CD14-positive monocyte (primary cell): ENCODE results near the gene TPRX2. TPM values are rescaled to one million over a fixed set of nuclear protein-coding genes. Genes with fewer than 3 reads are reported as not detected.
"Not testable (repeated sequence)": the region's sequence is repeated elsewhere in the genome, so short reads cannot be mapped to it uniquely, and the experiment has no call there.

Experiments
- DNase-seq, 3 donors: peaks; one replicate each; pipeline ENCODE4 v3.0.0-alpha.2; 2011 to 2022
- H2AFZ ChIP-seq: 2 replicates; pipeline ENCODE4 v1.6.0; 2012; ENCODE audit warnings: mild to moderate bottlenecking, low read depth, low read length, inconsistent platforms; ENCODE audit not compliant: insufficient read depth, poor library complexity, severe bottlenecking
- H3K27ac ChIP-seq, 2 donors: 1 replicate in 1 of 2; 2 replicates in 1 of 2; pipeline ENCODE4 v1.5.1; 2012 to 2013; ENCODE audit warnings: low read length in 2 of 2, control low read depth in 1 of 2, inconsistent platforms in 1 of 2, low read depth in 1 of 2, mild to moderate bottlenecking in 1 of 2
- H3K27me3 ChIP-seq, 2 donors: one replicate each; pipeline versions ENCODE4 v1.6.0 to v1.6.1; 2011 to 2013; ENCODE audit warnings: low read length in 2 of 2; ENCODE audit not compliant: control insufficient read depth in 2 of 2, insufficient read depth in 2 of 2
- H3K36me3 ChIP-seq, 2 donors: replicated peaks in 1 of 2; 1 replicate in 1 of 2; 2 replicates in 1 of 2; pipeline versions ENCODE4 v1.5.1 to v1.6.1; 2012 to 2013; ENCODE audit warnings: low read length in 2 of 2, control low read depth in 1 of 2, inconsistent platforms in 1 of 2, mild to moderate bottlenecking in 1 of 2; ENCODE audit not compliant: insufficient read depth in 2 of 2, control insufficient read depth in 1 of 2
- H3K4me1 ChIP-seq, 2 donors: 1 replicate in 1 of 2; 2 replicates in 1 of 2; pipeline versions ENCODE4 v1.5.1 to v1.6.1; 2012 to 2013; ENCODE audit warnings: low read length in 2 of 2, control low read depth in 1 of 2, inconsistent platforms in 1 of 2, mild to moderate bottlenecking in 1 of 2, moderate library complexity in 1 of 2; ENCODE audit not compliant: insufficient read depth in 2 of 2, control insufficient read depth in 1 of 2
- H3K4me2 ChIP-seq: replicated peaks from 2 replicates; pipeline ENCODE3; 2012; ENCODE audit warnings: low read length, moderate library complexity, mild to moderate bottlenecking; ENCODE audit not compliant: poor library complexity, severe bottlenecking; ENCODE audit errors: extremely low read depth
- H3K4me3 ChIP-seq, 3 experiments: fragments of 200-600 bp in 1 of 3; sonication (generic) in 1 of 3; replicated peaks in 1 of 3; 1 replicate in 2 of 3; 2 replicates in 1 of 3; pipeline ENCODE4 v1.5.1; 2011 to 2013; ENCODE audit warnings: low read length in 3 of 3, mild to moderate bottlenecking in 3 of 3, control low read depth in 2 of 3, low read depth in 2 of 3, inconsistent platforms in 1 of 3, moderate library complexity in 1 of 3
- H3K79me2 ChIP-seq: 2 replicates; pipeline ENCODE4 v1.6.0; 2012; ENCODE audit warnings: mild to moderate bottlenecking, control low read depth, inconsistent platforms, low read length, moderate library complexity; ENCODE audit not compliant: insufficient read depth
- H3K9ac ChIP-seq: 2 replicates; pipeline ENCODE4 v1.6.0; 2017; ENCODE audit warnings: low read length, mild to moderate bottlenecking; ENCODE audit not compliant: insufficient read depth, poor library complexity, severe bottlenecking
- H3K9me3 ChIP-seq, 2 donors: replicated peaks in 1 of 2; 1 replicate in 1 of 2; 2 replicates in 1 of 2; pipeline versions ENCODE4 v1.5.1 to v1.6.1; 2012 to 2013; ENCODE audit warnings: low read length in 2 of 2, control low read depth in 1 of 2; ENCODE audit not compliant: control insufficient read depth in 1 of 2, insufficient read depth in 1 of 2
- H4K20me1 ChIP-seq: 2 replicates; pipeline ENCODE4 v1.6.0; 2012; ENCODE audit warnings: mild to moderate bottlenecking, low read length, control low read depth, moderate library complexity; ENCODE audit not compliant: insufficient read depth
- H3K27ac Mint-ChIP-seq, 7 donors: one replicate each; pipeline ENCODE4 v1.8.0; 2020; ENCODE audit warnings: mild to moderate bottlenecking in 7 of 7, mixed read lengths in 7 of 7, moderate library complexity in 6 of 7, inconsistent platforms in 2 of 7
- H3K27me3 Mint-ChIP-seq, 3 donors: one replicate each; pipeline ENCODE4 v1.8.0; 2021 to 2022; ENCODE audit warnings: low read depth in 3 of 3, mild to moderate bottlenecking in 3 of 3, mixed read lengths in 3 of 3, moderate library complexity in 3 of 3, inconsistent platforms in 1 of 3
- H3K36me3 Mint-ChIP-seq, 2 donors: one replicate each; pipeline ENCODE4 v1.8.0; 2020; ENCODE audit warnings: mixed read lengths in 2 of 2, inconsistent platforms in 1 of 2, mild to moderate bottlenecking in 1 of 2
- H3K4me1 Mint-ChIP-seq: one replicate; pipeline ENCODE4 v1.8.0; 2020; ENCODE audit warnings: mild to moderate bottlenecking, mixed read lengths
- H3K4me3 Mint-ChIP-seq, 2 donors: one replicate each; pipeline ENCODE4 v1.8.0; 2020; ENCODE audit warnings: mild to moderate bottlenecking in 2 of 2, mixed read lengths in 2 of 2, moderate library complexity in 1 of 2
- H3K9me3 Mint-ChIP-seq, 7 donors: one replicate each; pipeline ENCODE4 v1.8.0; 2020 to 2022; ENCODE audit warnings: mixed read lengths in 7 of 7, mild to moderate bottlenecking in 6 of 7, moderate library complexity in 6 of 7, inconsistent platforms in 2 of 7
- CTCF ChIP-seq: fragments of 200-600 bp; IDR thresholded peaks from one replicate; pipeline ENCODE4 v1.8.0; 2022; ENCODE audit warnings: antibody characterized with exemption, mild to moderate bottlenecking
- WGBS: methylation state at CpG from one replicate; pipeline ENCODE4 v1.1.5; 2013; ENCODE audit warnings: missing lambda C conversion rate; ENCODE audit not compliant: insufficient coverage; 5-methylcytosine and 5-hydroxymethylcytosine counted together
- intact Hi-C, 2 donors: fragments of 100-400 bp; cut with micrococcal nuclease; formaldehyde crosslinking; loops; one replicate each; pipeline versions ENCODE4 v1.15.0 to v1.15.1; 2023
- polyA plus RNA-seq, 3 donors: library from polyadenylated mRNA; depleted of rRNA in 1 of 3; unstranded in 2 of 3; stranded (reverse) in 1 of 3; fragments of 300-500 nt in 2 of 3; fragments of >200 nt in 1 of 3; fragmentation: Illumina TruSeq in 2 of 3; gene quantifications; 1 replicate in 2 of 3; 2 replicates in 1 of 3; pipeline ENCODE4 v1.2.3, GENCODE V29; 2012 to 2021

Gene TPRX2
- polyA plus RNA-seq, 3 donors, result not detected

GRCh38 chr19:47901370-47901769 lies 42.3 kb downstream of the TPRX2 start:
- H2AFZ ChIP-seq, result no peak overlapping the region
- no peak overlapping the region for H3K4me3 ChIP-seq
- DNase-seq, result no peak
- no peaks in the 10 kb centered on the region for H3K4me1 ChIP-seq
- Mint-ChIP-seq H3K4me1 (no peaks in the 10 kb centered on the region), H3K4me3 (no peak overlapping the region), H3K27ac (no peak overlapping the region), H3K27me3 (peaks cover 0 to 2% (median 1%) of the 10 kb centered on the region in 3 donors), H3K36me3 (no peaks in the 10 kb centered on the region), H3K9me3 (peaks cover 0 to 3% (median 2%) of the 10 kb centered on the region in 7 donors)
- TF ChIP-seq CTCF, result no peak
- H3K9me3 ChIP-seq, result no peaks in the 10 kb centered on the region
- intact Hi-C loops, result no loop called here
- H3K27ac ChIP-seq, result no peak overlapping the region
- no peaks in the 10 kb centered on the region for H3K36me3 ChIP-seq
- H3K9ac ChIP-seq, result no peak overlapping the region
- H4K20me1 ChIP-seq, result no peaks in the 10 kb centered on the region
- H3K27me3 ChIP-seq, result no peaks in the 10 kb centered on the region
- H3K79me2 ChIP-seq, result no peaks in the 10 kb centered on the region
- 79% methylated on average over 4 of the region's 7 CpGs for WGBS
- H3K4me2 ChIP-seq, result no peak overlapping the region

- H4K20me1 ChIP-seq, H3K4me3 Mint-ChIP-seq, DNase-seq, H3K27me3 Mint-ChIP-seq, H3K27ac Mint-ChIP-seq, H3K9me3 Mint-ChIP-seq, H3K36me3 Mint-ChIP-seq, H3K4me1 ChIP-seq, intact Hi-C loops, H3K27me3 ChIP-seq, H3K79me2 ChIP-seq, H2AFZ ChIP-seq, H3K4me3 ChIP-seq, H3K9ac ChIP-seq, H3K4me2 ChIP-seq, H3K4me1 Mint-ChIP-seq, H3K9me3 ChIP-seq, H3K36me3 ChIP-seq, H3K27ac ChIP-seq: not testable (repeated sequence)
- TF ChIP-seq CTCF, result peak; percentile 45
- no CpG with 5 or more reads among the region's 14 CpGs for WGBS
Measured at GRCh38 chr19:47909350-47909749, 50.3 kb downstream of the TPRX2 start.

- H3K4me3 ChIP-seq, H3K4me1 ChIP-seq, H4K20me1 ChIP-seq, H3K36me3 Mint-ChIP-seq, H3K4me1 Mint-ChIP-seq, H3K36me3 ChIP-seq, H3K4me2 ChIP-seq, H3K4me3 Mint-ChIP-seq, intact Hi-C loops, H3K27ac Mint-ChIP-seq, H3K9ac ChIP-seq, DNase-seq, H3K27ac ChIP-seq, H3K27me3 Mint-ChIP-seq, H3K79me2 ChIP-seq, H3K9me3 ChIP-seq, H2AFZ ChIP-seq, H3K27me3 ChIP-seq, H3K9me3 Mint-ChIP-seq: not testable (repeated sequence)
- no CpG with 5 or more reads among the region's 2 CpGs for WGBS
Measured at GRCh38 chr19:47910191-47910590, 51.2 kb downstream of the TPRX2 start.
